ENCODE results near the gene CFAP53. TPM values are rescaled to one million over a fixed set of nuclear protein-coding genes. Genes with fewer than 3 reads are reported as not detected.

CFAP53 gene
- total RNA-seq, 1 experiment from 2014 or later: 0.15 TPM

DNA sequence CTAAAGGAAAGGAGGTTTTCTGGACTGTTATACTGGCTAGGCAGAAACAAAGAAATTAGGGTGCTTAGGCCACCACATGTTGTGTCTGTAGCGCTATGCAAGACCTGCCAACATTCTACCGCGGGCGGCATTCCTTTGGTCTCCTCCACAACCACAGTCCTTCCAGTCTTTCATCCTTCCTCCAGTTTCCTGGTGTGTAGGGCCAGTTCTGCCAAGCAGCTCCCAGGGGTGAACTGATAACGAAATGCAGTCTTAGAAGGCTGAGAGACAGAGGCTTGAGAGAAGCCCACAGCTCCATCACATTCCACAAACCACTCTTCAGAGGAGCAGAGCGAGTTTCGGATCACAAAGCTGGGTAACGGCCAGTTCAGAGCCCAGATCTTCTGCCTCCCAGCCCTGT lies 40.6 kb upstream of the CFAP53 start:
- H3K79me2 ChIP-seq (ENCODE audit: insufficient read depth, low read length): no peaks in the 10 kb centered on the region
- H2BK120ac ChIP-seq (ENCODE audit: low read depth, low read length, poor library complexity, severe bottlenecking): no peak overlapping the region
- Mint-ChIP-seq H3K4me3 (peak overlapping the region; percentile 28 to 74; a peak in 3 of 5 replicates), H3K27me3 (ENCODE audit: low read depth) (peaks cover 76% of the 10 kb centered on the region), H3K36me3 (ENCODE audit: insufficient read depth in 1 of 3, low read depth in 3 of 3) (no peaks in the 10 kb centered on the region), H3K4me1 (peaks cover 4 to 6% of the 10 kb centered on the region in 2 experiments; a peak in 3 of 4 replicates), H3K9me3 (peaks cover 4 to 7% of the 10 kb centered on the region in 2 experiments; a peak in 4 of 5 replicates), H3K27ac (0 out of 7 replicates have a peak overlapping the region, but pooled peaks of 1 of the 3 experiments have one; percentile 40)
- no peak overlapping the region for H4K8ac ChIP-seq (replicated peaks; ENCODE audit: insufficient read length, low read depth, low read length)
- no peaks in the 10 kb centered on the region for H3K4me1 ChIP-seq (ENCODE audit: insufficient read depth, low read length)
- no peak overlapping the region for H3K4ac ChIP-seq (ENCODE audit: low read depth, low read length)
- H3K27ac ChIP-seq (ENCODE audit: insufficient read length, low read depth, low read length): no peak overlapping the region
- no peak overlapping the region for H4K5ac ChIP-seq (ENCODE audit: insufficient read length, low read depth, low read length)
- no peak overlapping the region for H3K23ac ChIP-seq (ENCODE audit: insufficient read length, low read depth, low read length)
- no peak overlapping the region for H3K56ac ChIP-seq (ENCODE audit: insufficient read length, low read depth, low read length)
- no peaks in the 10 kb centered on the region for H3K79me1 ChIP-seq (ENCODE audit: insufficient read depth, low read depth, low read length, poor library complexity, severe bottlenecking)
- no peaks in the 10 kb centered on the region for H3K23me2 ChIP-seq (ENCODE audit: insufficient read length, low read depth, low read length, poor library complexity, severe bottlenecking)
- H3K9me3 ChIP-seq (ENCODE audit: control insufficient read depth, low read depth, low read length): no peaks in the 10 kb centered on the region
- H4K91ac ChIP-seq (ENCODE audit: insufficient read length, low read depth, low read length): no peak overlapping the region
- H3K27me3 ChIP-seq (ENCODE audit: insufficient read depth, low read length): no peaks in the 10 kb centered on the region; the same call in 1 of the 2 replicates
- whole genome bisulfite sequencing (ENCODE audit: extremely low coverage, insufficient read length, low lambda C conversion rate): no CpG with 5 or more reads among the region's 8 CpGs
- no peak overlapping the region for H3K18ac ChIP-seq (ENCODE audit: insufficient read length, low read depth, low read length)
- H2BK12ac ChIP-seq (ENCODE audit: insufficient read length, low read depth, low read length): no peak overlapping the region
- H3K14ac ChIP-seq (ENCODE audit: insufficient read depth, low read length): no peak overlapping the region
- H3K9ac ChIP-seq (ENCODE audit: extremely low read depth, insufficient read length, low read length): no peak overlapping the region
- no peak for DNase-seq
- no peak overlapping the region for H2BK15ac ChIP-seq (ENCODE audit: low read depth, low read length)
- no peak overlapping the region for H2BK20ac ChIP-seq (ENCODE audit: low read depth, low read length, poor library complexity, severe bottlenecking)
- no peak overlapping the region for H2AFZ ChIP-seq (ENCODE audit: low read length)
- no peaks in the 10 kb centered on the region for H4K20me1 ChIP-seq (ENCODE audit: control insufficient read depth, insufficient read depth, insufficient read length)
- H2BK5ac ChIP-seq (ENCODE audit: insufficient read length, low read length): no peak overlapping the region
- H3K4me2 ChIP-seq (ENCODE audit: insufficient read depth, insufficient read length, low read length): peak overlapping the region; percentile 71
- no peak overlapping the region for H3T11ph ChIP-seq (ENCODE audit: low read length)
- no peak for TF ChIP-seq CTCF (conservative IDR thresholded peaks at IDR 0.05)
- H2AK5ac ChIP-seq (ENCODE audit: insufficient read length, low read length): no peak overlapping the region
